GM19397 (cell line): ENCODE measurements around the gene DPY19L2.
"Not testable (repeated sequence)": the region's sequence is repeated elsewhere in the genome, so short reads cannot be mapped to it uniquely, and the experiment has no call there.

Experiments used
- ATAC-seq: cut with Tn5 transposase; IDR thresholded peaks from one replicate; pipeline ENCODE4 v1.9.1; 2021; ENCODE audit warnings: mild to moderate bottlenecking, moderate library complexity; ENCODE audit not compliant: unreplicated experiment

The DPY19L2 gene

GRCh38 chr12:63663005-63663404, 5.3 kb downstream of the DPY19L2 start:
- ATAC-seq, result not testable (repeated sequence)

- not testable (repeated sequence) for ATAC-seq
Observed at GRCh38 chr12:63658501-63658900, 9.8 kb downstream of the DPY19L2 start.

GRCh38 chr12:63656407-63656806, 11.9 kb downstream of the DPY19L2 start:
- not testable (repeated sequence) for ATAC-seq

GRCh38 chr12:63655543-63656257, 12.6 kb downstream of the DPY19L2 start:
- ATAC-seq, result not testable (repeated sequence)

- not testable (repeated sequence) for ATAC-seq
Observed at GRCh38 chr12:63654481-63654880, 13.8 kb downstream of the DPY19L2 start.

- not testable (repeated sequence) for ATAC-seq
Observed at GRCh38 chr12:63649517-63649916, 18.8 kb downstream of the DPY19L2 start.

- ATAC-seq, result not testable (repeated sequence)
Observed at GRCh38 chr12:63643381-63644140, 24.7 kb downstream of the DPY19L2 start.

- not testable (repeated sequence) for ATAC-seq
Observed at GRCh38 chr12:63624258-63624657, 44.0 kb downstream of the DPY19L2 start.

- ATAC-seq, result not testable (repeated sequence)
Observed at GRCh38 chr12:63615544-63615943, 52.7 kb downstream of the DPY19L2 start.

- not testable (repeated sequence) for ATAC-seq
Observed at GRCh38 chr12:63611285-63611684, 57.0 kb downstream of the DPY19L2 start.

GRCh38 chr12:63609281-63609680, 59.0 kb downstream of the DPY19L2 start:
- ATAC-seq, result not testable (repeated sequence)

GRCh38 chr12:63604985-63605384, 63.3 kb downstream of the DPY19L2 start:
- not testable (repeated sequence) for ATAC-seq

- ATAC-seq, result not testable (repeated sequence)
Observed at GRCh38 chr12:63594828-63595227, 73.5 kb downstream of the DPY19L2 start.

GRCh38 chr12:63584426-63584825, 83.9 kb downstream of the DPY19L2 start:
- not testable (repeated sequence) for ATAC-seq

GRCh38 chr12:63583289-63583688, 85.0 kb downstream of the DPY19L2 start:
- not testable (repeated sequence) for ATAC-seq

GRCh38 chr12:63577631-63578030, 90.7 kb downstream of the DPY19L2 start:
- ATAC-seq, result not testable (repeated sequence)

- ATAC-seq, result not testable (repeated sequence)
Observed at GRCh38 chr12:63572038-63572437, 96.3 kb downstream of the DPY19L2 start.

GRCh38 chr12:63558445-63558844, 109.8 kb downstream of the DPY19L2 start:
- ATAC-seq, result not testable (repeated sequence)

- not testable (repeated sequence) for ATAC-seq
Observed at GRCh38 chr12:63551397-63551796, 116.9 kb downstream of the DPY19L2 start.

- ATAC-seq, result not testable (repeated sequence)
Observed at GRCh38 chr12:63549034-63549433, 119.3 kb downstream of the DPY19L2 start.

- not testable (repeated sequence) for ATAC-seq
Observed at GRCh38 chr12:63545298-63545916, 122.9 kb downstream of the DPY19L2 start.
